ENCODE measurements around the gene ROBO1.

ROBO1 gene

DNA sequence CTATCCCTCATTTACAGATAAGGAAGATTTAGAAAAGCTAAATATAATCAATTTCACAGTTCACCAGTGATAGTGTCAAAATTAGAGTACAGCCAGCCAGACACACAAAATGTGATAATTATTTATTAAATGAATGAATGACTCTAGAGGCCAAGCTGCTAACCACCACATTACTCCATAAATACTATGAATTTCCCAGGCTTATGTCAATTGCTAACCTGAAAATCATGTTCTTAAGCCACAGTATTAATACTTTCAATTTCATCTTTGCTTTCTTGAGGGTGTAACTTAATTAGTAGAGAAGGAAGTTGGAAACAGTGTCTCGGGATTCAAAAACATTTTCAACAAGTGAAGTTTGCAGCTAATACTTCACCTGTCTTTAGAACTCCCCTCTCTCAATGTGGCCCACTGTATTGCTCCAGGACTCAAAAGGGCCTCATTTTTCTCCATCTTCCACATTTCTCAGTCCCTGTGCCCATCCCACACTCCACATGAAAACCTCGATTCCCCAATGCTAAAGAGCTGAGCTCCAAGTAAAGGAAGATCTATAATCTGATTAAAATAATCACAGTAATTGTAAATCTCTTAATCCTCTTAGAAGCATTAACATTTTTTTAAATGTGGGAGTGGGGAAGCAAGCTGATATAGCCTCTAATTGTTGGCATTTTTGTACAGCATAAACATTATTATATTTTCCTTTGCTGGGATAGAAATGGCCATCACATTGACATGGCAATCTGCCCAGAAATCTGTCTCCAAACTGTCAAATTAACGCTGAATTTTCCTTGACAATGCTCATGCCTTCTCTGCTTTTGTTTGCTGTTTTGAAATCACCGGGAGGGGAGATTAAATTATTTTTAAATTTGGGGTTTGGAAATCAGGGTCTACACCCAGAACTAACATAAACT lies 765.1 kb downstream of the ROBO1 start:
- DNase-seq = no peak

DNA sequence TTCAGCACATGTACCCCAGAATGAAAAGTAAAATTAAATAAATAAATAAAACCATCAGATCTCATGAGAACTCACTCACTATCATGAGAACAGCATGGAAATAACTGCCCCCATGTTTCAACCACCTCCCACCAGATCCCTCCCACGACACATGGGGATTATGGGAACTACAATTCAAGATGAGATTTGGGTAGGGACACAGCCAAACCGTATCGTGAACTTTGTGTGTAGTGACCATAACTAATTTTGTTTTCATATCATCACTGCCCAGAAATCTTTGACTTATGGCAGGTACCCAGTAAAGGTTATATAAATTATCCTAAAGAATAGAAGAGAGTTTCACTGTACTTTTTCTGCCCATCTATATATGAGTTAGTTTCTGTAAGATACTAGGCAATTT lies 766.5 kb downstream of the ROBO1 start:
- no peak for DNase-seq

DNA sequence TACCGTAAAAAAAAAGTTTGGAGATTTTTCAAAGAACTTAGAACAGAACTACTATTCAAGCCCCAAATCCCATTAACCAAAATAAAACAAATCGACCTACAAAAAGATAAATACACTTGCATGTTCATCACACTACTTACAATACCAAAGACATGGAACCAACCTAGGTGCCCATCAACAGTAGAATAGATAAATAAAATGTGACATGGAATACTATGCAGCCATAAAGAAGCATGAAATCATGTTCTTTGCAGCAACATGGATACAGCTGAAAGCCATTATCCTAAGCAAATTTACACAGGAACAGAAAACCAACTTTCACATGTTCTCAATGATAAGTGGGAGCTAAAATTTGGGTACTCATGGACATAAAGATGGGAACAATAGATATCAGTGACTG lies 768.7 kb downstream of the ROBO1 start:
- DNase-seq = no peak

DNA sequence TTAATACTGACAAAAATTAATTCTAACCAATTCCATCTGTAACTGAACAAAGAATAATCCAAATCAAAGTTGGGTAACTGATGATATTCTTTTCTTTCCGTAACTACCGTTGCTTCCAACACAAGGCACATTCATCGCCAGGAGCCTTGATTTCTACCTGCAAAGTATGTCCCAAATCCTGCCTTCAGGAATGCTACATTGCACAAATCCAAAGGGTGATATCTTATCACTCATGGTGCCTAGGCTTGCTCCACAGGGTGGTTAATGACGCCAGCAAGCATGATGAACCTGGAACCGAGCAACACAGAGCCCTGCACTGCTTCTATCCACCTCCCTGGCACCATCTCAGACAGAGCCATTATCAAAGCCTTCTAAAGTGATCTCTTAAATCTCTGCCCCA lies 772.7 kb downstream of the ROBO1 start:
- DNase-seq = no peak

DNA sequence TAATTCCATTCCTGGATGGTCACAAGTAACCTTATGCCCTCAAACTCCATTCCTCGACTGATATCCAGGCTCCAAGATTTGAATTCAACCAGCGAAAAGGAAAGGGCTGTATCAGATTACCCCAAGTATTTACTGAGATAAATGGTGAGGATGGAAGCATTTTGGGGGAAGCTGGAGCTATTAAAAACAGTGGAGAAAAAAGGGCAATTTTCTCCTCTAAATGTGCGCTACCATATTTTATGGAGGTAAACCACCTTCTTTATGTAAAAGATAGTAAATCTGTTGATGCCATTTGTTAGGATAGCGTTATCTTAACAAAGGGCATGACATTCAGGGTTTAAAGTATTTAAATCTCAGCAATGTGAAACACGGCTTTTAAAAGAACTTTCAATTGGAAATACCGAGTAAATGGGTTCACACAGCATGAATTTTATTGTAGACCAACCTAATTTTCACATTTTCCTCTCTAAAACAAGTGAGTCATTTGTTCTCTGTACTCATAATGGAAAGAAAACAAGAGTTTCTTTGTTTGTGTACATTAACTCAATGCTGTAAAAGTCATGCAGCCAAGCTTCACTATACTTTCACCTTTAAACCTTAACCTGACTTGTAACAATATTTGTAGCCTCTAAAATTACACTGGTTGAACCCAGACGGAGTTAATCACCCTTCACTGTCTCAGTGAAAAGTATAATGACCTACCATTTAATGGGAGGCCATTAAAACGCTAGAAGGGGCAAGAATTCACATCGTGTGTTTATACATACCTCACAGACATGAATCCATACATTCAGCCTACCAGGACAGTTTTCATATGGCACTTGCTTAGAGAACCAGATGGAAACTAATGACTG lies 773.4 kb downstream of the ROBO1 start:
- no peak for DNase-seq

DNA sequence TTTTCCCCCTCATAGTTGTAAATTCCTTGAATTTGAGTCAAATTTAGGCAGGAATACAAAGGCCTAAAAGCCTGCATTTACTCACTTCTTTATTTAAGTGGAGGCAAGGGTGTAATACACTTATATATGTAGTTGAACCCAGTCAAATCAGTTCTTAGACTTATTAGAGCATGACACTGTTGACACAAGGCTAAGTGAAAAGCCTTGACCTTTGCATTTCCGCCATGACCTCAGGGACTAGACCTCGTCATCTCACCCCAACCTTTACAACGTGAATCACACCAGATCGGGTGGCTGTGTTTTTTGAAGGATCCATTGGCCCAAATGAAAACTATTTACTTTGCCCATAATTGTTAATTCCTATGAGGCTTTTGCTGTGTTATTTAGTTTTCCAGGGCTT lies 774.4 kb downstream of the ROBO1 start:
- DNase-seq = no peak

DNA sequence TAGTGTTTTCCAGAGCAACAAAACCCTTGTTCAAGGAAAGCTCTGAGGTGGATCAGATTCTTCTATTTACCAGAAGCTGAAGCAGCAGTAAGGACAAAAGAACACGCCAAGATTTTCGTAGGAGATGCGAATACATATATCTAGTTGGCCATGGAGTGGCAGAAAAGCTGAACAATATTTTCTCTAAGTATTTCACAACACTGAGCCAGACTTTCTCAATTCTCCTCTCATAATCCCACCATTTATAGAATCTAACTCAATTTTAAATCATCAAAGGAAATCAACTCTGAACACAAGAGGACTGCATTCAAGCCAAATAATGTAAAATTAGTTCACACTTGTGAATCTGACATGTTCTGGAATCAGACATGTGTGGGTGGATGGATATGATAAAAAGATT lies 775.0 kb downstream of the ROBO1 start:
- no peak for DNase-seq

DNA sequence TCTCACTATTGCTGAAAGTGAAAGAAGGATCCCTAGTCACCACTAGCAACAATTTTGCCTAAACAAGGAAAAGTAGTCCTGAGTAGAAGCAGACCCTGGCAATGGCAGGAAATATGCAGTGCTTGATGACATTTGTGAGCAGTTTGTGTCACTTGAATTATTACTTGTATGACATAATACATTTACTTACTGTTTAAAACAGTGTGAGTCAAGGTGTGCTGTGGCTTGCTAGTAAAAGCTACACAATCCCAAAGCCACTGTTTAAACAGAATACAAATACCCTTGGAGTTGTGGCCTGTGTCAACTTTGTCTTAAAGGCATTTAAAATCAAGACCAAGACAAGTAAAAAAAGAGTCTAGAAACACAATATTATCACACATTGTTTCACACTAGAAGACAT lies 775.4 kb downstream of the ROBO1 start:
- no peak for DNase-seq

DNA sequence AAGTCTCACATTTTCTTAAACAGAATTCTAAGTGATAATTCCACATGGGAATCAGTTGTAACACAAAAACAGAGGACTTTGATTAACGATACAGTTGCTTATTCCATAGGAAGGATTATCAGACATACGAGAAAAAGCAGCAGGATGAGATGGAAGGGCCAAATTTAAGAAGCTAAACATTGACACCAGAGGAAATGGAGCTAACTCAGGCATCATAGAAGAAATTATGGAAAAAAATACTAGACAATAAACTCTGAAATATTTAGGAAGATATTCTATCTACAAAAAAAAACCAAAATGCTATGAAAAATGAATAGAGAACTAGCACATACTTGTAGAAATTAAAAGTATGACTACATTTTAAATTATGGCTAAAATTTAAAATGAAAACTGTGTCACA lies 776.1 kb downstream of the ROBO1 start:
- no peak for DNase-seq

DNA sequence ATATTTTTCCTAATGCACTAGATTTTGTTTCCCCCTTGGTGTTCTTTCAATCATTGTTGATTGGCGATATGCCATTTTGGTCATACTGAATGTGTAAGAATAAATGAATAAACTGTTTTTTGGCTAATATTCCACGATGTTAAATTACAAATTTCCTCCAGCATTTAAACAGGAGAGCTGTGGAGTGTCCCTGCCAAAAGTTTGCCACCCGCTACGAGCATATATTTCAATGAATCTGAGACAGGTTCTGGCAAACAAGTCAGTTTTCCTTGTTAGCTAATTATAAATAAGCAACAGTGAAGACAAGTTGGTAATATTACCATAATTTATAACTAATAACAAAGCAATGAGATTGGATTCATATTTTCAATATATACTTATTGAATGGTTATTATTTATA lies 777.6 kb downstream of the ROBO1 start:
- no peak for DNase-seq

DNA sequence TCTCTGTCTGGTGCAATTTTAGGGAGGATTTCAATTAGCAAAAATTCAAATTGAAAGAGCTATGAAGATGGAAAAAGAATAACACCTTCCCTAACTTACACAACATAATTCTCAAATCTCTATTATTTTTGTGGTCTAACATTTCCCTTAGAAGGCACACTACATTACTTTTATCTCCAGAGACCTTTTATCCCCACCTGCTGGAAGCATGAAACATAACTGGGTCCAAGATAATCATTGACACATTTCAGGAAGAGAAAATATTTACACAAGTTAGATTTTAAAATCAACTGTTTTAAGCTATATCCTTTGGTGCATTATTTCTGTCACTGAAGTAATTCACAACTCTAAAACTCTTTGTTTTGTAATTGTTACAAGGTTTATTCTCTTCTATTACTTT lies 779.5 kb downstream of the ROBO1 start:
- DNase-seq = no peak

DNA sequence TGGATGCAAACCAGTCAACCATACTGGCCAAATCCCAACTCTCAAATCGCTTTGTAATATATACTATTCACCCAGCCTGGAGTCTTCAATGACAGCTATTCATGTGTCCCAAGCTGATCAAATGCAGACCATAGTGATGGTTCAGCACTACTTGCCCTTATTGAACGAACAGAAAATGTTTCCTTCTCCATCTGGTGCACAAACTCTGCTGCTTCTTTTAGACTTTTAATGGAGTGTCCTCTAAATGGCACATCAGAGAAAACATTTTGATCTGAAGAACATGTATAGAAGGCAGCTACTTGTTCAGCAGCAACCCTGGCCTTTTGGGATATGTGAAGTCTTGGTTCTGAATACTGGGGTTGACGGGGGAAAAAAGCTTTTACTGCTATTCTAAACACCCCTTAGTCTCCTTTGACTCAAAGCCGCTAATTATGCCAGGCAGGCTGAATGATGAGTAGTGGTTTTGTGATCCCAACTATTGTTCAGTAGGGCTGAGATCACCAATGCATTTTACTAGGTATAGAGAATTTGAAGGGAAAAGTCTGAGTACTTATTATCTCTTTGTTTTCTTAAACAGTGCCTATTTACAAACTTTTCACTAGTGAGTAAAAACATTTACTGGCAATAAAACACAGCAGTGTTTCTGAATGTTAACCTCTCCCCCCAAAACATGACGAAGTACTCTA lies 781.2 kb downstream of the ROBO1 start:
- DNase-seq = no peak

DNA sequence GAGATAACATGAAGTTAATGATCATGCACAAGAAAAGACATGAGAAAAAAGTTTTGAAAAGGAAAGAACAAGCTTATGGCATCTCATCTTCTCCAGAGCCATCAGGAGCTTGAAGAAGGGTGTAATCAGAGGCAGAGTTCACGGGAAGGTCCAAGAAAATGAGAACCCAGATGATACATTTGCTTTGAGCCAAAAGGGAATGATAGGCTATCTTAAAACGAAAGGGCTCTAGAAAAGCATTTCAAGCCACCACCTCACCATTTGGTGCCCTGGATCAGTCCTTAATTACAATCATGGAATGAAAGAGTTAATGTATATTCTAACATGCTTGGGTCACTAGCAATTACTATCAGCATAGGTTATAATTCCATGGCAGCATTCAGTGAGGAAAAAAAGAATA lies 781.8 kb downstream of the ROBO1 start:
- DNase-seq = no peak

DNA sequence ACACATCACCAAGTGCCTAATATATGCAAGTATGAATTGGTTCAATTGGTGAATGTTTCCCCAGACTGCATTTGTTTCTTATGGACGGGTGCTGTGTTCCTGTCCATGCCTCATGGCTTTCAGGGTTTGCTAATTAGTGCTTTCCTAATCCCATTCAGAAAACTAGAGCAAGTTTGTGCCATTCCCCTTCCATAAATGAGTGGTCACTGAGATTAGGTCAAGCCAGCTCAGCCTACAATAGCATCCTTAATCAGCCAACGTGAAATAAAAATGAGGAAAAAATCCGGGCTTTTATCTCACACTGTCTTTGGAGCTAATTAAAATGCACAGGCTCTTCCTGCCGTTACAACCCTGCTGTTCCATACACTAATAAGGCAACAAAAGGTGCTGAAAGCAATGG lies 788.8 kb downstream of the ROBO1 start:
- DNase-seq = no peak

DNA sequence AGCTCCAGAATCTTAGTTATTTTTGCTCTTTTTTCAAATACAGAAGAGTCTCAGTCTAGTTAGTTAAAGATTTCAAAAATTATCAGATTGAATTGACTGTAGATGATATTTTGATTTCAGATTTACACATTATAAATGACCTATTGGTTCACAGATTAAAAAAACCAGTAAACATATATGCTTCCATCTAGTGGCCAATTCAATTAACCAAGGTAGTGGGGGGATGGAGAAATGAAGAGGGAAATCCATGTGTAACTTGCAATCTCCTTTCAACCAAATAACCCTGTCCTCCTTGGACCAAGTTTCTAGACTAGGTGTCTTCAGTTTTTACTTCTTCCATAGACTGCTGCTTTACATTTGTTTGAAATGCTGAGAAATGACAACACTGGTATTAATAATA lies 789.8 kb downstream of the ROBO1 start:
- no peak for DNase-seq

DNA sequence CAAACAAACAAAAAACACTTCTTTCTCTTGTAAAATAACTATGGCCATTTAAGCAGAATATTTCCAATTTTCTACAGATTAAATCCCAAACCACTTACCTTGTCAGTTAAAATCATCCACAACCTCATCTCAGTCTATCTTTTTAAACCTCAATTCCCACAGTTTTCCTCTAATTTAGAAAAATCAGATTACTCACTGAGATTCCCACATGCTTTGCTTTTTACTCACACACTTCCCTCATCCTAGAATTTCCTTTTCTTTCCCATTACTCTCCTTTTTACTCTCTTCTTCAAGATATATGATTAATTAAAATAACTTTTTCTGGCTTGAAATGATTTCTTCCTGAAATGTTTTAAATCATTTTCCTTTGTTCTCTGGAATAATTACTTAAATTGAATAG lies 790.7 kb downstream of the ROBO1 start:
- DNase-seq = no peak

DNA sequence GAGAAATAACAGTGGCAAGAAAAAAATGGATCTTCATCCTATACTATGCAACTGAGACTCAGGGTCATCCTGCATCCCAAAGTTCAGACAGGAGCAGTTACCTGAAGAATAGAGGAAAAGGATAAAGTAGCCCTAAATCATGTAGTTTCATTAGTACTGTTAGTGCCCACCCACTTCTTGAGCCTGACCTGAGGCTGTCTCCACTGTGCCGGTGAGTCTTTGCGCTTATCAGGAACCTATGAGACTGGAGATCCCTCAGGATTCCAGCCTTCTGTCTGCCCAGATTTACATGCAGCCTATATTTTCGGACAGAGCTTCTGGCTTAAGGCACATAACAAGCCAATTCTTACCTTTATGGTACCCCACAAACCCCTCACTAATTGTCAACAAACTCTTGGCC lies 791.6 kb downstream of the ROBO1 start:
- no peak for DNase-seq

DNA sequence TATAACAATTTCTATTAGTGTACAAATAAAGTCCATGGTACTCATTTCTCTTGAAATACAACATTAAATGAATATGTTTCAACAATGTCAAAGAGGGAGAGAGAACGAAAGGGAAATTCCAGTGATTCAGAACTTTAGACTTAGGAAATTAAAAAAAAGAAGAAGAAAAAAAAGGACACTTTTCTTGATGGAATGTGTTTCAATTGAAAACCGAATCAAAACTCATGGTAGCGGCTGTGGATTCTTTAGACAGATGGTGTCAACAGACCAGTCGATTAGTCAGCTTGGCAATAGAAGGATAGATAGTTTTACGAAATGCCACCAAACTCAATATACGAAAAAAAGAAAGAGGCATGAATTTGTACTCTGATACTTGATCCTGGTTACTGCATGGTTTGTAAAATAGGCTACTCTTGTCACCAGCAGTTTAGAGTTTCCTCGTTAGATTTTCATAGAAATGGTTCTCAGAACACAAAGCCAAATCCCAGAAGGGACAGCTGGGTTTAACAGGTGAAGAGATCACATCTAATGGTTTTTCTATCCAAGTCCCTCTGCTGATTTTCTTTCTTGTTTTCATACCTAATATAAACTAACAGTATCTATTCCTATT lies 793.5 kb downstream of the ROBO1 start:
- no peak for DNase-seq

DNA sequence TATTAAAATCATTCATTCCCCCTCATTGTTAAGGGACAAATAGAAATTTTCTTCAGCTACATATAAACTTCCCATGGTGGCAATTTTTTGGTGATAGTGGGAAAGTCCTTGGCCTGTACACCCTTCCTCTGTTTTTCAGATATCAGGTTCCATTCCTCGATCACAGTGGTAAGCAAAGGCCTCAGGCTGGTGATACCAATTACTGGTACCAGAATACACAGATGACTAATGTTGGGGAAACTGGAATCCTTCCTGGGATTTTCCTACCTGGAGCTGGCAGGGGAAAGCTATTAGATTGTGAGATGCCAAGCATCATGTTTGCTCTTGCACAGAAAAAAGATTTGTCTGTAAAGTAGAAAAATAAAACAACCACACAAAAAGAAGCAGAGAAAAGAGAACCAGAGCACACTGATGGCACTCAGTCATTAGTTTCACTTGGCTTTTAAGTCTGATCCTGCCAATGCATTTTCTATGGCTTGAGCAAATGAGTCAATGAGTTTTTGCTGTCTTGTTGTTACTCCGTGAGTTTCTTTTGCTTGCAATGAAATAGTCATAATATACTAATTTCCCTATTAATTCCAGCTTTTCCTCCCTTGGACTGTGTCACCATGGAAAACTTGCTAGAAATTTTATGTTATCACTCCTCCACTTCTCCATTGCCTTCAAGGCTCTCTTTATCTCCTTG lies 795.0 kb downstream of the ROBO1 start:
- DNase-seq = no peak

DNA sequence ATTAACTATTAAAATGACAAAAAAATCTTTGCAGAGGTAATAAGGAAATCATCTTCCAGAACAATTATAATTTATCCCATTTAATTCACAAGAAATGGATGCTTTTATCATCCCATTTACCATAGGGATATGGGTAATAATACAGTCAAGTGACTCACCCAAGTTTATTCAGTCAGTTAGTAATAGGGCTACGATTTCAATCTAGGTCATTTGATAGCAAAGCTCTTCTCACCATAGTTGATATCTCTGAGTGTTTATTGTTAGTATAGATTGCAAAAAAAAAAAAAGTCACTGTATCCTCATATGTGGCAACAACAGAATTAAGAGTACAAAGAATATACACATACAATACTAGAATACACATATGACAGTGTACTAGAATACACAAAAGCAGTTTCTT lies 797.1 kb downstream of the ROBO1 start:
- no peak for DNase-seq

DNA sequence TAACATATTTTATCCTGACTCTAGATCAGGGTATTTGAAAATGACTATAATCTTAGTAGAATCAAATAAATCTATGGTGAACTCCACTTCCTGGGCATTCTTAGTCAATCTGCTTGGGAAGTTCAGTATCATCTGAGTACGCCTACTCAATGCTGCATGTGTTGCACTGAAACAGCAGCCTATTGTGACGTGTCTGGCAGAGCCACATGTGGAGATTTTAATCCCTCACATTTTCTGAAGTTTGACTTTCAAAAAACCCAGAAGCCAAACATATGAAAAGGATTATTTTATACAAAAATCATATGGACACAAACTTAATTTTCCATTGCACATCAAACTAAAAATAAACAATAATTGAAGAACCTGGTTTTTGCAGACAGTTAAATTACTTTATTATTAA lies 798.3 kb downstream of the ROBO1 start:
- no peak for DNase-seq

DNA sequence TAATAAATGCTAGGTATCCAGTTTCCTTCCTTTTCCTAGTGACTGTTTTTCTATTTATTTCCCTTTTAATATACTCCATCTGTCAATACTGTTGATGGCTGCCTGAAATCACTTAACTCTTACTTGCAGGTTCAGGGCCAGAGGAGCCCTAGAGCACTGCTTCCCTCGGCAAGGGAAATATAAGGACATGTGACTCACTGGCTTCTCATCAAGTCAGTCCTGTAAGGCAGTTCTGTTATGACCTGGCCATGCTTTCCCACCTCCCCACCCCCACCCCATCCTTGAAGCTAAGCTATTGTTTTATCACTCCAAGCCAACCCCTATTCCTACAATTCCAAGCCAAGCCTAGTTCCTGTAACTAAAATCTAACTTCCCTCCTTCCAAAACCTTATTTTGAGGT lies 800.7 kb downstream of the ROBO1 start:
- no peak for DNase-seq

DNA sequence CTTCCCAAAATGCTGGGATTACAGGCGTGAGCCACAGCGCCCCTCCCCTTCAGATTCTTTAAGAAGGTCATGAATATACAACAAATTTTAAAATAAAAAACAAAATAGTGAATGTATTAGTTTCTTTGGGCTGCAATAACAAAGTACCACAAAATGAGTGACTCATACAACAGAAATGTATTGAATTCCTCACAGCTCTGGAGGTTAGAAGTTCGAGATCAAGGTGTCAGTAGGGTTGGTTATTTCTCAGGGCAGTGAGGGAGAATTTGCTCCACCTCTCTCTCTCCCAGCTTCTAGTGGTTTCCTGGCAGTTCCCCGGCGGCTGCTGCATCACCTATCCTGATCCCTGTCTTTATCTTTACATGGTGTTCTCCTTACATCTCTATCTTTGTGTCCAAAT lies 804.0 kb downstream of the ROBO1 start:
- no peak for DNase-seq

Measured in NCI-H187 (cell line).